Breast epithelium (tissue), 3 donors: ENCODE results near the gene TP63.

Source experiments
- POLR2A ChIP-seq: fragments of 450-650 bp; IDR thresholded peaks from one replicate; pipeline ENCODE4 v1.6.1; 2016; ENCODE audit warnings: antibody characterized with exemption, mild to moderate bottlenecking, moderate library complexity
- POLR2AphosphoS5 ChIP-seq, 3 donors: sonication (generic); formaldehyde crosslinking; IDR thresholded peaks; one replicate each; pipeline ENCODE4 v1.6.1; 2017; ENCODE audit warnings: antibody characterized with exemption in 3 of 3
- TF ChIP-seq, protein P1 (sequence below), 3 donors: fragments of 450-650 bp; IDR thresholded peaks; one replicate each; pipeline ENCODE4 v1.5.1; 2016 to 2017; ENCODE audit warnings: antibody characterized with exemption in 3 of 3, mild to moderate bottlenecking in 3 of 3, moderate library complexity in 3 of 3

DNA sequence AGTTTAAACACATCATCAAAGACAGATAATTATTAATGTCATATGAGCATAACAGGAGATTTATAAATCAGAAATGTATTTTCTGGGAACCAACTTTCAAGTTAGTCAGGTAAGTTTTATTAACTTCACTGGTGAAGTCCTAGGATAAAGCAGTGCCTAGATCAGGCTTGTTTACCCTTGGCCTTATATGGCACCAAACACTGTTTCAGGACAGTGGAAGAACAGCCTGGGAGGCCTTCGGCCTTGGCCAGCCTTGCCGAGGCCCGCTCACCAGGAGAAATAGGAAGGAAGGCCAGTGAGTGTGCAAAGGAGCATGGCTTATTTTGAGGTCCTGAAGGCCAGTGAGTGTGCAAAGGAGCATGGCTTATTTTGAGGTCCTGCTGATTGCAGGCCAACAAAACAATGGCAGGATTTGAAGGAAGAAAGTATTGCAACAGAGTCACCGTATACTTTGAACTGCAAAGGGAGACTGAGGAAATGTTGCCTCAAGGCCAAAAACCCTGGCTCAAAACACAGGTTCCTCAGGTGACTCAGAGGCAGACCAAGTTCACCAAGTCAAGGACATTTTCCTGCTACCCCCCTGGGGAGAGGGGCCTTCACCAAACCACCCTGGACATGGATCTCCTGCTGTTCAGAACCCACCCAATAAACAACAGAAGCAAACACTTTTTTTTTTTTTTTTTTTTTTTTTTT, 174.3 kb downstream of the TP63 start:
- TF ChIP-seq POLR2A, result no peak
- no peak for TF ChIP-seq POLR2AphosphoS5 (IDR thresholded peaks at IDR 0.05)
- TF ChIP-seq, protein P1, sequence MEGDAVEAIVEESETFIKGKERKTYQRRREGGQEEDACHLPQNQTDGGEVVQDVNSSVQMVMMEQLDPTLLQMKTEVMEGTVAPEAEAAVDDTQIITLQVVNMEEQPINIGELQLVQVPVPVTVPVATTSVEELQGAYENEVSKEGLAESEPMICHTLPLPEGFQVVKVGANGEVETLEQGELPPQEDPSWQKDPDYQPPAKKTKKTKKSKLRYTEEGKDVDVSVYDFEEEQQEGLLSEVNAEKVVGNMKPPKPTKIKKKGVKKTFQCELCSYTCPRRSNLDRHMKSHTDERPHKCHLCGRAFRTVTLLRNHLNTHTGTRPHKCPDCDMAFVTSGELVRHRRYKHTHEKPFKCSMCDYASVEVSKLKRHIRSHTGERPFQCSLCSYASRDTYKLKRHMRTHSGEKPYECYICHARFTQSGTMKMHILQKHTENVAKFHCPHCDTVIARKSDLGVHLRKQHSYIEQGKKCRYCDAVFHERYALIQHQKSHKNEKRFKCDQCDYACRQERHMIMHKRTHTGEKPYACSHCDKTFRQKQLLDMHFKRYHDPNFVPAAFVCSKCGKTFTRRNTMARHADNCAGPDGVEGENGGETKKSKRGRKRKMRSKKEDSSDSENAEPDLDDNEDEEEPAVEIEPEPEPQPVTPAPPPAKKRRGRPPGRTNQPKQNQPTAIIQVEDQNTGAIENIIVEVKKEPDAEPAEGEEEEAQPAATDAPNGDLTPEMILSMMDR (IDR thresholded peaks at IDR 0.05), result no peak
